Measurements from ENCODE around the gene CBLC. TPM values are rescaled to one million over a fixed set of nuclear protein-coding genes. Genes with fewer than 3 reads are reported as not detected.

Gene CBLC
- total RNA-seq, 1 experiment from 2014 or later, result 0.80 TPM

DNA sequence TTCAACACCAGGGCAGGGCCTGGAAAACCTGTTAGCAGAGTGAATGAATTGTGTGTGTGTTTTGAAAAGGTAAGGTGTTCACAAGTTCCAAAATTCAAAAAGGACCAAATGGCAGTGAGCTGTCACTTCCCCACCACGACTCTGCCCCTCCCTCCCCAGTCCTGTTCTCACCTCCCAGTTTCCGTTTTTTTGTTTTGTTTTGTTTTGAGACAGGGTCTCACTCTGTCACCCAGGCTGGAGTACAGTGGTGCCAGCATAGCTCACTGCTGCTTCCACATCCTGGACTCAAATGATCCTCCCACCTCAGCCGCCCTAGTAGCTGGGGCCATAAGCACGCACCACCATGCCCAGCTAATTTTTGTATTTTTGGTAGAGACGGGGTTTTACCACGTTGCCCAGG, 49.5 kb upstream of the CBLC start (continued):
- TF ChIP-seq, protein P1, sequence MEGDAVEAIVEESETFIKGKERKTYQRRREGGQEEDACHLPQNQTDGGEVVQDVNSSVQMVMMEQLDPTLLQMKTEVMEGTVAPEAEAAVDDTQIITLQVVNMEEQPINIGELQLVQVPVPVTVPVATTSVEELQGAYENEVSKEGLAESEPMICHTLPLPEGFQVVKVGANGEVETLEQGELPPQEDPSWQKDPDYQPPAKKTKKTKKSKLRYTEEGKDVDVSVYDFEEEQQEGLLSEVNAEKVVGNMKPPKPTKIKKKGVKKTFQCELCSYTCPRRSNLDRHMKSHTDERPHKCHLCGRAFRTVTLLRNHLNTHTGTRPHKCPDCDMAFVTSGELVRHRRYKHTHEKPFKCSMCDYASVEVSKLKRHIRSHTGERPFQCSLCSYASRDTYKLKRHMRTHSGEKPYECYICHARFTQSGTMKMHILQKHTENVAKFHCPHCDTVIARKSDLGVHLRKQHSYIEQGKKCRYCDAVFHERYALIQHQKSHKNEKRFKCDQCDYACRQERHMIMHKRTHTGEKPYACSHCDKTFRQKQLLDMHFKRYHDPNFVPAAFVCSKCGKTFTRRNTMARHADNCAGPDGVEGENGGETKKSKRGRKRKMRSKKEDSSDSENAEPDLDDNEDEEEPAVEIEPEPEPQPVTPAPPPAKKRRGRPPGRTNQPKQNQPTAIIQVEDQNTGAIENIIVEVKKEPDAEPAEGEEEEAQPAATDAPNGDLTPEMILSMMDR (IDR thresholded peaks at IDR 0.05), result no peak

GRCh38 chr19:44729516-44730033, 48.1 kb upstream of the CBLC start:
- TF ChIP-seq REST (IDR thresholded peaks at IDR 0.05; ENCODE audit: insufficient read depth in 1 of 2, low read depth in 2 of 2, low read length in 1 of 2), result no peak
- TF ChIP-seq TCF7L2 (IDR thresholded peaks at IDR 0.05; ENCODE audit: low read depth, low read length), result no peak
- no peak for TF ChIP-seq SIN3A (IDR thresholded peaks at IDR 0.05; ENCODE audit: borderline replicate concordance, insufficient read depth, low read depth, low read length)
- TF ChIP-seq, protein P1 (IDR thresholded peaks at IDR 0.05), result no peak
- TF ChIP-seq POLR2AphosphoS5 (IDR thresholded peaks at IDR 0.05; ENCODE audit: low read depth, low read length), result no peak
- CTCF ChIA-PET, result interaction anchor here (0.7 kb wide), 1 partner anchor 51 kb away, joined by 3 read pairs; no protein-coding TSS in a partner anchor
- Histone ChIP-seq H3K27ac (ENCODE audit: low read length) (no peak overlapping the region), H3K4me1 (ENCODE audit: control insufficient read depth, insufficient read depth, low read length) (peaks cover 14% of the 10 kb centered on the region), H3K4me3 (ENCODE audit: low read depth in 2 of 2, low read length in 2 of 2) (no peak overlapping the region), H3K36me3 (ENCODE audit: control insufficient read depth, insufficient read depth, low read length) (no peaks in the 10 kb centered on the region), H3K27me3 (ENCODE audit: control insufficient read depth, insufficient read depth, low read length) (no peaks in the 10 kb centered on the region), H3K9me3 (ENCODE audit: control insufficient read depth, insufficient read depth, low read depth, low read length) (no peaks in the 10 kb centered on the region)
- DNase-seq (ENCODE audit: low read depth, low spot score) (no peak), ATAC-seq (no peak)
- BruUV-seq (replicated peaks), result no TSS peak
- in situ Hi-C loops (cut with HindIII; ENCODE audit: low pct_unique_long_range_greater_than_20kb, low sequenced_read_pairs), result no loop called here
- intact Hi-C loops (cut with micrococcal nuclease; ENCODE audit: unreplicated experiment), result no loop called here
- POLR2A ChIA-PET, result interaction anchor here (0.6 kb wide), 1 partner anchor 51 kb away, joined by 10 read pairs; no protein-coding TSS in a partner anchor

- in situ Hi-C loops (cut with HindIII; ENCODE audit: low pct_unique_long_range_greater_than_20kb, low sequenced_read_pairs) (no loop called here), intact Hi-C loops (cut with micrococcal nuclease; ENCODE audit: unreplicated experiment) (no loop called here)
- ATAC-seq (no peak), DNase-seq (ENCODE audit: low read depth, low spot score) (no peak)
- H3K27me3 ChIP-seq (ENCODE audit: control insufficient read depth, insufficient read depth, low read length), result no peaks in the 10 kb centered on the region
- CTCF ChIA-PET, result no interaction called here
- H3K4me3 ChIP-seq (ENCODE audit: low read depth in 2 of 2, low read length in 2 of 2), result no peak overlapping the region
- POLR2A ChIA-PET, result interaction anchor here (0.6 kb wide), 2 partner anchors 13 to 87 kb away, joined by 4 to 18 read pairs; partner anchors contain the start of gene PVR
- TF ChIP-seq SIN3A (IDR thresholded peaks at IDR 0.05; ENCODE audit: borderline replicate concordance, insufficient read depth, low read depth, low read length) (no peak), TCF7L2 (IDR thresholded peaks at IDR 0.05; ENCODE audit: low read depth, low read length) (no peak), REST (IDR thresholded peaks at IDR 0.05; ENCODE audit: insufficient read depth in 1 of 2, low read depth in 2 of 2, low read length in 1 of 2) (no peak), POLR2AphosphoS5 (IDR thresholded peaks at IDR 0.05; ENCODE audit: low read depth, low read length) (no peak)
- TF ChIP-seq, protein P1 (IDR thresholded peaks at IDR 0.05), result no peak
- no peak overlapping the region for H3K27ac ChIP-seq (ENCODE audit: low read length)
- no peaks in the 10 kb centered on the region for H3K9me3 ChIP-seq (ENCODE audit: control insufficient read depth, insufficient read depth, low read depth, low read length)
- BruUV-seq (replicated peaks), result no TSS peak
- H3K36me3 ChIP-seq (ENCODE audit: control insufficient read depth, insufficient read depth, low read length), result no peaks in the 10 kb centered on the region
- H3K4me1 ChIP-seq (ENCODE audit: control insufficient read depth, insufficient read depth, low read length), result peaks cover 2% of the 10 kb centered on the region; the same call in 1 of the 2 replicates
These were observed 46.6 kb upstream of the CBLC start for GRCh38 chr19:44731081-44731480.
